IPS DF 4.7 (cell line): ENCODE results near the gene ENDOU.

ENCODE experiments used
- DNase-seq: peaks from one replicate; pipeline ENCODE4 v3.0.0-alpha.2; 2013; ENCODE audit warnings: low spot score; ENCODE audit errors: extremely low read depth

The ENDOU gene

GRCh38 chr12:47725091-47725772 lies at the start of gene ENDOU:
Gene ENDOU (minus strand): TSS chr12:47725490. CDS start chr12:47725413, 77 bp downstream.
- DNase-seq, result no peak

GRCh38 chr12:47774663-47775062 lies 49.4 kb upstream of the ENDOU start:
- no peak for DNase-seq

- no peak for DNase-seq
Measured at GRCh38 chr12:47773858-47774580, 48.7 kb upstream of the ENDOU start.

GRCh38 chr12:47773062-47773857 lies 48.0 kb upstream of the ENDOU start, which contains the start of gene SLC48A1:
Gene SLC48A1 (plus strand): TSS chr12:47773238. CDS start chr12:47773305, 67 bp downstream.
- DNase-seq, result no peak

- no peak for DNase-seq
Measured at GRCh38 chr12:47772738-47773061, 47.4 kb upstream of the ENDOU start.

- no peak for DNase-seq
Measured at GRCh38 chr12:47772094-47772660, 46.9 kb upstream of the ENDOU start.

- no peak for DNase-seq
Measured at GRCh38 chr12:47771304-47771703, 46.0 kb upstream of the ENDOU start.

- no peak for DNase-seq
Measured at GRCh38 chr12:47770086-47770726, 44.9 kb upstream of the ENDOU start.

GRCh38 chr12:47769234-47770085 lies 44.2 kb upstream of the ENDOU start:
- DNase-seq, result no peak

GRCh38 chr12:47768323-47768811 lies 43.1 kb upstream of the ENDOU start:
- no peak for DNase-seq

- no peak for DNase-seq
Measured at GRCh38 chr12:47767216-47767724, 42.0 kb upstream of the ENDOU start.

GRCh38 chr12:47766502-47767215 lies 41.4 kb upstream of the ENDOU start:
- DNase-seq, result no peak

GRCh38 chr12:47763481-47764346 lies 38.4 kb upstream of the ENDOU start:
- DNase-seq, result no peak

GRCh38 chr12:47762850-47763465 lies 37.7 kb upstream of the ENDOU start:
- DNase-seq, result no peak

- DNase-seq, result no peak
Measured at GRCh38 chr12:47758834-47759690, 33.8 kb upstream of the ENDOU start, which contains the start of gene RAPGEF3. Gene RAPGEF3 (minus strand): TSS chr12:47758880. CDS start chr12:47758556, 324 bp downstream.

- DNase-seq, result no peak
Measured at GRCh38 chr12:47758584-47758833, 33.2 kb upstream of the ENDOU start.
